ENCODE data around the gene GGNBP2.

GRCh38 chr17:36617773-36618172 lies 73.1 kb downstream of the GGNBP2 start:
- no peak for TF ChIP-seq CTCF (IDR thresholded peaks at IDR 0.05; ENCODE audit: low read depth, low read length, poor library complexity, severe bottlenecking)
- no peak for TF ChIP-seq EZH2phosphoT487 (IDR thresholded peaks at IDR 0.05; ENCODE audit: borderline replicate concordance, low read length)

All from DOHH2 (cell line).